ENCODE measurements around the gene SPATA7.

SPATA7 gene

DNA sequence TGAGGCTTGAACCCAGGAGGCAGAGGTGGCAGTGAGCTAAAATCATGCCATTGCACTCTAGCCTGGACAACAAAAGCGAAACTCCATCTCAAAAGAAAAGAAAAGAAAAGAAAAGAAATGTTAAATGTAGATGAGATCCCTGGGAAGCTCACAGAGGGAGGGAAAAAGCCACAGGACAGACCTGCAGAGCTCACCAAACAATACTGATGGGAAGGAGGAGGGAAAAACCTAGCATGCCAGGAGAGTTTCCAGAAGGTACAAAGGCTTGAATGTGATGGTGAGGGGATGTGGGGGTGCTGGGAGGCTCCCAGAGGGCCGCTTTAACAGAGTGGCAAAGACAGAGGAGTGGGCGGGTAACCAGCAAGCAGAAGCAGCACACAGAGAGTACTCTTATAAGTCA lies 97.1 kb downstream of the SPATA7 start:
- DNase-seq, result no peak
